Measurements from ENCODE around the gene TREML4. TPM values are rescaled to one million over a fixed set of nuclear protein-coding genes. Genes with fewer than 3 reads are reported as not detected.

The TREML4 gene
- total and polyA plus RNA-seq, 9 of the 15 experiments (the other 6 are each of a cell fraction or from before 2014, with no cell fraction given), result not detected

DNA sequence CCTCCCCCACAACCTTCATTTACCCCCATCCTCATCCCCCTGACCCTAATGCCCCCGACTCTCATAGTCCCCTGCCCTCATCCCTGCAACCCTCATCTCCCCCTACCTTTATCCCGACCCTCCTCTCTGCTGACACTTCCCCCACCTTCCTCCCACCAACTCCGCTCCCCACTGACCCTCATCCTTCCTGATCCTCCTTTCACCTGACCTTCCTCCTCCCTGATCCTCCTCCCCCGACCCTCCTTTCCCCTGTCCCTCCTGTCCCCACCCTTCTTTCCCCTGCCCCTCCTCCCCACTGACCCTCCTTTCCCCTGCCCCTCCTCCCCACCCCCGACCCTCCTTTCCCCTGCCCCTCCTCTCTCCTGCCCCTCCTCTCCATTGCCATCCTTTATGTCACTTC, 34.3 kb upstream of the TREML4 start:
- Histone ChIP-seq H3K4me2 (ENCODE audit: insufficient read depth, low read length) (no peak overlapping the region), H3K4me3 (no peak overlapping the region), H4K20me1 (replicated peaks; ENCODE audit: control insufficient read depth, insufficient read depth, low read length) (no peaks in the 10 kb centered on the region), H3K36me3 (ENCODE audit: control insufficient read depth, insufficient read depth, low read length) (no peaks in the 10 kb centered on the region), H2AFZ (ENCODE audit: low read depth, low read length) (no peak overlapping the region), H3K4me1 (replicated peaks in 1 of 2; ENCODE audit: control insufficient read depth in 2 of 2, insufficient read depth in 2 of 2, low read length in 2 of 2) (no peaks in the 10 kb centered on the region; a peak in 1 of 5 replicates), H3K9ac (ENCODE audit: insufficient read depth in 1 of 2, low read depth in 2 of 2, low read length in 2 of 2) (no peak overlapping the region), H3K27me3 (ENCODE audit: control insufficient read depth in 2 of 2, insufficient read depth in 2 of 2, low read length in 2 of 2) (peaks cover 0 to 8% of the 10 kb centered on the region in 2 experiments; a peak in 1 of 5 replicates), H3K9me3 (replicated peaks; ENCODE audit: control insufficient read depth, insufficient read depth, low read depth, low read length) (no peaks in the 10 kb centered on the region), H3K9me1 (ENCODE audit: control insufficient read depth, insufficient read depth, low read length) (no peaks in the 10 kb centered on the region), H3K27ac (ENCODE audit: extremely low read depth, low read depth, low read length) (no peak overlapping the region), H3K79me2 (ENCODE audit: control insufficient read depth, insufficient read depth, low read length) (no peaks in the 10 kb centered on the region)
- BruUV-seq (replicated peaks), result no TSS peak
- intact Hi-C loops (cut with micrococcal nuclease) (loop anchor here (5.0 kb wide), 1 partner anchor 123 kb away; no protein-coding TSS in a partner anchor), in situ Hi-C loops (cut with MboI) (no loop called here)
- CTCF ChIA-PET (ENCODE audit: low intra/inter-chr PET ratio), result no interaction called here
- TF ChIP-seq, protein P1, sequence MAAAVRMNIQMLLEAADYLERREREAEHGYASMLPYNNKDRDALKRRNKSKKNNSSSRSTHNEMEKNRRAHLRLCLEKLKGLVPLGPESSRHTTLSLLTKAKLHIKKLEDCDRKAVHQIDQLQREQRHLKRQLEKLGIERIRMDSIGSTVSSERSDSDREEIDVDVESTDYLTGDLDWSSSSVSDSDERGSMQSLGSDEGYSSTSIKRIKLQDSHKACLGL (CRISPR knock-in tag; IDR thresholded peaks at IDR 0.05; ENCODE audit: borderline replicate concordance, poor library complexity, severe bottlenecking), result no peak
- TF ChIP-seq, protein P2, sequence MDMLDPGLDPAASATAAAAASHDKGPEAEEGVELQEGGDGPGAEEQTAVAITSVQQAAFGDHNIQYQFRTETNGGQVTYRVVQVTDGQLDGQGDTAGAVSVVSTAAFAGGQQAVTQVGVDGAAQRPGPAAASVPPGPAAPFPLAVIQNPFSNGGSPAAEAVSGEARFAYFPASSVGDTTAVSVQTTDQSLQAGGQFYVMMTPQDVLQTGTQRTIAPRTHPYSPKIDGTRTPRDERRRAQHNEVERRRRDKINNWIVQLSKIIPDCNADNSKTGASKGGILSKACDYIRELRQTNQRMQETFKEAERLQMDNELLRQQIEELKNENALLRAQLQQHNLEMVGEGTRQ (CRISPR knock-in tag; IDR thresholded peaks at IDR 0.05), result no peak
- TF ChIP-seq MEF2A (IDR thresholded peaks at IDR 0.05; ENCODE audit: control insufficient read depth, low read depth, low read length) (no peak), RBBP5 (IDR thresholded peaks at IDR 0.05; ENCODE audit: borderline replicate concordance, insufficient read depth, low read length, poor library complexity, severe bottlenecking) (no peak), ZNF3 (CRISPR knock-in tag; IDR thresholded peaks at IDR 0.05) (no peak)
- TF ChIP-seq, protein P3, sequence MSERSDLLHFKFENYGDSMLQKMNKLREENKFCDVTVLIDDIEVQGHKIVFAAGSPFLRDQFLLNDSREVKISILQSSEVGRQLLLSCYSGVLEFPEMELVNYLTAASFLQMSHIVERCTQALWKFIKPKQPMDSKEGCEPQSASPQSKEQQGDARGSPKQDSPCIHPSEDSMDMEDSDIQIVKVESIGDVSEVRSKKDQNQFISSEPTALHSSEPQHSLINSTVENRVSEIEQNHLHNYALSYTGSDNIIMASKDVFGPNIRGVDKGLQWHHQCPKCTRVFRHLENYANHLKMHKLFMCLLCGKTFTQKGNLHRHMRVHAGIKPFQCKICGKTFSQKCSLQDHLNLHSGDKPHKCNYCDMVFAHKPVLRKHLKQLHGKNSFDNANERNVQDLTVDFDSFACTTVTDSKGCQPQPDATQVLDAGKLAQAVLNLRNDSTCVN (CRISPR knock-in tag; IDR thresholded peaks at IDR 0.05), result no peak
- POLR2A ChIA-PET, result no interaction called here
- DNase-seq (ENCODE audit: extremely low read depth in 1 of 4, low spot score in 3 of 4) (no peak), ATAC-seq (no peak), FAIRE-seq (no peak)
- no CpG with 5 or more reads among the region's 5 CpGs for WGBS (ENCODE audit: insufficient coverage, low coverage, missing lambda C conversion rate)
